Endothelial cell (in vitro differentiated cells): Measurements from ENCODE around the gene CASZ1. TPM values are rescaled to one million over a fixed set of nuclear protein-coding genes. Genes with fewer than 3 reads are reported as not detected.

Source experiments
- DNase-seq: peaks from one replicate; pipeline ENCODE4 v3.0.0; 2021; ENCODE audit warnings: low spot score
- H3K27ac Mint-ChIP-seq: one replicate; pipeline ENCODE4 v1.8.0; 2021; ENCODE audit warnings: mixed read lengths, inconsistent platforms; ENCODE audit not compliant: unreplicated experiment
- H3K27me3 Mint-ChIP-seq: one replicate; pipeline ENCODE4 v1.8.0; 2021; ENCODE audit warnings: mild to moderate bottlenecking, moderate library complexity, mixed read lengths, inconsistent platforms; ENCODE audit not compliant: unreplicated experiment
- H3K36me3 Mint-ChIP-seq: one replicate; pipeline ENCODE4 v1.8.0; 2021; ENCODE audit warnings: mild to moderate bottlenecking, low read depth, mixed read lengths, inconsistent platforms; ENCODE audit not compliant: unreplicated experiment
- H3K4me1 Mint-ChIP-seq: one replicate; pipeline ENCODE4 v1.8.0; 2021; ENCODE audit warnings: mild to moderate bottlenecking, mixed read lengths, inconsistent platforms; ENCODE audit not compliant: unreplicated experiment
- H3K4me3 Mint-ChIP-seq: one replicate; pipeline ENCODE4 v1.8.0; 2021; ENCODE audit warnings: mild to moderate bottlenecking, mixed read lengths, inconsistent platforms; ENCODE audit not compliant: unreplicated experiment
- H3K9me3 Mint-ChIP-seq: one replicate; pipeline ENCODE4 v1.8.0; 2021; ENCODE audit warnings: mixed read lengths, inconsistent platforms; ENCODE audit not compliant: unreplicated experiment
- CTCF ChIP-seq: fragments of 200-600 bp; sonication (generic); IDR thresholded peaks from one replicate; pipeline ENCODE4 v1.5.0; 2021; ENCODE audit warnings: antibody characterized with exemption; ENCODE audit not compliant: unreplicated experiment
- total RNA-seq: library from RNA; stranded (reverse); fragmentation: NEBNext Ultra II Directional; extraction: Animal tissue kit (Norgen Biotek cat#: 25700); gene quantifications from one replicate; pipeline ENCODE4 v1.2.1, GENCODE V29; 2021; ENCODE audit not compliant: unreplicated experiment

CASZ1 gene
- total RNA-seq, 1 donor from 2014 or later = 6.3 TPM

- no peaks in the 10 kb centered on the region for H3K27me3 Mint-ChIP-seq
- no peak for TF ChIP-seq CTCF
- H3K27ac Mint-ChIP-seq = no peak overlapping the region
- H3K4me3 Mint-ChIP-seq = no peak overlapping the region
- no peaks in the 10 kb centered on the region for H3K36me3 Mint-ChIP-seq
- no peaks in the 10 kb centered on the region for H3K9me3 Mint-ChIP-seq
- H3K4me1 Mint-ChIP-seq = no peaks in the 10 kb centered on the region
- no peak for DNase-seq
These were observed 21.7 kb downstream of the CASZ1 start for GRCh38 chr1:10774615-10775310.

GRCh38 chr1:10773851-10774614 lies 22.4 kb downstream of the CASZ1 start:
- Mint-ChIP-seq H3K27ac (no peak overlapping the region), H3K27me3 (no peaks in the 10 kb centered on the region), H3K36me3 (no peaks in the 10 kb centered on the region), H3K4me1 (no peaks in the 10 kb centered on the region), H3K9me3 (no peaks in the 10 kb centered on the region), H3K4me3 (no peak overlapping the region)
- no peak for DNase-seq
- no peak for TF ChIP-seq CTCF

GRCh38 chr1:10773376-10773775 lies 23.1 kb downstream of the CASZ1 start:
- Mint-ChIP-seq H3K27me3 (no peaks in the 10 kb centered on the region), H3K27ac (no peak overlapping the region), H3K4me1 (no peaks in the 10 kb centered on the region), H3K9me3 (no peaks in the 10 kb centered on the region), H3K4me3 (no peak overlapping the region), H3K36me3 (no peaks in the 10 kb centered on the region)
- TF ChIP-seq CTCF = no peak
- no peak for DNase-seq

- Mint-ChIP-seq H3K27me3 (no peaks in the 10 kb centered on the region), H3K4me3 (no peak overlapping the region), H3K27ac (no peak overlapping the region), H3K36me3 (no peaks in the 10 kb centered on the region), H3K9me3 (no peaks in the 10 kb centered on the region), H3K4me1 (no peaks in the 10 kb centered on the region)
- no peak for TF ChIP-seq CTCF
- DNase-seq = no peak
These were observed 23.7 kb downstream of the CASZ1 start for GRCh38 chr1:10772711-10773110.

- Mint-ChIP-seq H3K9me3 (no peaks in the 10 kb centered on the region), H3K4me3 (no peak overlapping the region), H3K27me3 (no peaks in the 10 kb centered on the region), H3K27ac (no peak overlapping the region), H3K4me1 (no peaks in the 10 kb centered on the region), H3K36me3 (no peaks in the 10 kb centered on the region)
- TF ChIP-seq CTCF = no peak
- no peak for DNase-seq
These were observed 24.7 kb downstream of the CASZ1 start for GRCh38 chr1:10771789-10772188.
